Measurements from ENCODE around the gene THAP6. TPM values are rescaled to one million over a fixed set of nuclear protein-coding genes. Genes with fewer than 3 reads are reported as not detected.
"Not testable (repeated sequence)": the region's sequence is repeated elsewhere in the genome, so short reads cannot be mapped to it uniquely, and the experiment has no call there.

The THAP6 gene
- total and polyA plus RNA-seq, 4 donors: 9.2 to 28.0 (median 15.9) TPM

DNA sequence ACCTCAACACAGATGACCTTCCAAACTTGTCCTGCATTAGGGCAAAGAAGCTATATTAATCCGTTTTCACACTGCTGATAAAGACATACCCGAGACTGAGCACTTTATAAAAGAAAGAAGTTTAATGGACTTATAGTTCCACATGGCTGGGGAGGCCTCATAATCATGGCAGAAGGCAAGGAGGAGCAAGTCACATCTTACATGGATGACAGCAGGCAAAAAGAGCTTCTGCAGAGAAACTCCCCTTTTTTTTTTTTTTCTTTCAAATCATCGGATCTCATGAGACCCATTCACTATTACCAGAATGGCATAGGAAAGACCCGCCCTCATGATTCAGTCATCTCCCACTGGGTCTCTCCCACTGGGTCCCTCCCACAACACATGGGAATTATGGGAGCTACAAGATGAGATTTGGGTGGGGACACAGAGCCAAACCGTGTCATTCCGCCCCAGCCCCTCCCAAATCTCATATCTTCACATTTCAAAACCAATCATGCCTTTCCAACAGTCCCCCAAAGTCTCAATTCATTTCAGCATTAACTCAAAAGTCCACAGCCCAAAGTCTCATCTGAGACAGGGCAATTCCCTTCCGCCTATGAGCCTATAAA, 17.4 kb downstream of the THAP6 start:
- ATAC-seq (ENCODE audit: low FRiP score); intact Hi-C loops (cut with DNase I); H3K4me1 ChIP-seq (ENCODE audit: control insufficient read depth in 1 of 2, insufficient read depth in 2 of 2, low read length in 2 of 2); H3K4me3 ChIP-seq (ENCODE audit: low read length in 2 of 2); H3K9me3 ChIP-seq (ENCODE audit: control insufficient read depth, low read length); H3K27me3 ChIP-seq (ENCODE audit: control insufficient read depth in 1 of 2, insufficient read depth in 2 of 2, low read length in 1 of 2); DNase-seq; H3K27ac ChIP-seq (ENCODE audit: low read depth in 1 of 2, low read length in 2 of 2); H3K36me3 ChIP-seq (ENCODE audit: control insufficient read depth in 1 of 2, insufficient read depth in 2 of 2, low read length in 1 of 2): not testable (repeated sequence)
- WGBS, 2 donors: 73 to 98% methylated on average over 7 of the region's 7 CpGs

DNA sequence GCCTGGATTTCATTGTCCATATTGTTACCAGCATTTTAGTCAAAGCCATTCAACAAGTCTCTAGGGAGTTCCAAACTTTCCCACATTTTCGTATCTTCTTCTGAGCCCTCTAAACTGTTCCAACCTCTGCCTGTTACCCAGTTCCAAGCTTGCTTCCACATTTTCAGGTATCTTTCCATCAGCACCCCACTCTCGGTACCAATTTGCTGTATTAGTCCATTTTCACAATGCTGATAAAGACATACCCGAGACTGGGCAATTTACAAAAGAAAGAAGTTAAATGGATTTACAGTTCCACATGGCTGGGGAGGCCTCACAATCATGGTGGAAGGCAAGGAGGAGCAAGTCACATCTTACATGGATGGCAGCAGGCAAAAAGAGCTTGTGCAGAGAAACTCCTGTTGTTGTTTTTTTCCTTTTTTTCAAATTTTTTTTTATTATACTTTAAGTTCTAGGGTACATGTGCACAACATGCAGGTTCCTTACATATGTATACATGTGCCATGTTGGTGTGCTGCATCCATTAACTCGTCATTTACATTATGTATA, 19.1 kb downstream of the THAP6 start:
- intact Hi-C loops (cut with DNase I); H3K9me3 ChIP-seq (ENCODE audit: control insufficient read depth, low read length); ATAC-seq (ENCODE audit: low FRiP score); H3K36me3 ChIP-seq (ENCODE audit: control insufficient read depth in 1 of 2, insufficient read depth in 2 of 2, low read length in 1 of 2); H3K4me3 ChIP-seq (ENCODE audit: low read length in 2 of 2); H3K27me3 ChIP-seq (ENCODE audit: control insufficient read depth in 1 of 2, insufficient read depth in 2 of 2, low read length in 1 of 2); H3K27ac ChIP-seq (ENCODE audit: low read depth in 1 of 2, low read length in 2 of 2); H3K4me1 ChIP-seq (ENCODE audit: control insufficient read depth in 1 of 2, insufficient read depth in 2 of 2, low read length in 2 of 2); DNase-seq: not testable (repeated sequence)
- WGBS, 2 donors: 95 to 97% methylated on average over 4 of the region's 4 CpGs

DNA sequence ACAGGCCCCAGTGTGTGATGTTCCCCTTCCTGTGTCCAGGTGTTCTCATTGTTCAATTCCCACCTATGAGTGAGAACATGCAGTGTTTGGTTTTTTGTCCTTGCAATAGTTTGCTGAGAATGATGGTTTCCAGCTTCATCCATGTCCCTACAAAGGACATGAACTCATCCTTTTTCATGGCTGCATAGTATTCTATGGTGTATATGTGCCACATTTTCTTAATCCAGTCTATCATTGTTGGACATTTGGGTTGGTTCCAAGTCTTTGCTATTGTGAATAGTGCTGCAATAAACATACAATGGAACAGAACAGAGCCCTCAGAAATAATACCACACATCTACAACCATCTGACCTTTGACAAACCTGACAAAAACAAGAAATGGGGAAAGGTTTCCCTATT, 19.7 kb downstream of the THAP6 start:
- H3K27me3 ChIP-seq (ENCODE audit: control insufficient read depth in 1 of 2, insufficient read depth in 2 of 2, low read length in 1 of 2); intact Hi-C loops (cut with DNase I): not testable (repeated sequence)

DNA sequence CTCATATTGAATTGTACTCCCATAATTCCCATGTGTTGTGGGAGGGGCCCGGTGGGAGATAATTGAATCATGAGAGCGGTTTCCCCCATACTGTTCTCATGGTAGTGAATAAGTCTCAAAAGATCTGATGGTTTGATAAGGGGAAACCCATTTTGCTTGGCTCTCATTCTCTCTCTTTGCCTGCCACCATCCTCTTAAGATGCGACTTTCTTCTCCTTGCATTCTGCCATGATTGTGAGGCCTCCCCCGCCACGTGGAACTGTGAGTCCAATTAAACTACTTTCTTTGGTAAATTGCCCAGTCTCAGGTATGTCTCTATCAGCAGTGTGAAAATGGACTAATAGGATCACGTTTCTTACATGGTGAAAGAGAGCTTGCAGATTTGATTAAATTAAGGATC, 23.0 kb downstream of the THAP6 start:
- intact Hi-C loops (cut with DNase I); H3K4me3 ChIP-seq (ENCODE audit: low read length in 2 of 2); H3K27me3 ChIP-seq (ENCODE audit: control insufficient read depth in 1 of 2, insufficient read depth in 2 of 2, low read length in 1 of 2); ATAC-seq (ENCODE audit: low FRiP score); DNase-seq; H3K4me1 ChIP-seq (ENCODE audit: control insufficient read depth in 1 of 2, insufficient read depth in 2 of 2, low read length in 2 of 2); H3K27ac ChIP-seq (ENCODE audit: low read depth in 1 of 2, low read length in 2 of 2); H3K36me3 ChIP-seq (ENCODE audit: control insufficient read depth in 1 of 2, insufficient read depth in 2 of 2, low read length in 1 of 2); H3K9me3 ChIP-seq (ENCODE audit: control insufficient read depth, low read length): not testable (repeated sequence)
- 70 to 83% methylated on average over 6 of the region's 6 CpGs for WGBS, 2 donors

More for the DNA sequence above, 19.7 kb downstream of the THAP6 start:
- H3K9me3 ChIP-seq (ENCODE audit: control insufficient read depth, low read length); H3K4me3 ChIP-seq (ENCODE audit: low read length in 2 of 2); H3K36me3 ChIP-seq (ENCODE audit: control insufficient read depth in 1 of 2, insufficient read depth in 2 of 2, low read length in 1 of 2); DNase-seq; H3K4me1 ChIP-seq (ENCODE audit: control insufficient read depth in 1 of 2, insufficient read depth in 2 of 2, low read length in 2 of 2); ATAC-seq (ENCODE audit: low FRiP score); H3K27ac ChIP-seq (ENCODE audit: low read depth in 1 of 2, low read length in 2 of 2): not testable (repeated sequence)

DNA sequence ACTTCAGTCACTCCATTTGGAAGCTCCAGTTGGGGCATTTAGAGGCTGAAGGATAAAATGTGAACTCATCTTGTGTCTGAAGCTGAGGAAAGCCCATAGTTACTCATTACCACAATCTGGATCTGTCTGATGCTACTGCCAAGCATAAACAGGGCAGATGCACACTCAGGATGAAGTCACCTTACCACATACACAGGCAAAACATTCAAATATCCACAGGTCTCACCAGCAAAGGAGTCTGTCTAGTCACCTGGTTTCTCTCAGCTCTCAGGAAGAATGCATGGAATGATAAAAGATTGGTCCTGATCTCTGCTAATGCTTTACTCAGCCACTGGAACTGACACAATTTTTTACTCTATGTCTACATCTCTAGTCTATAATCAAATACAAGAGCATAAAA, 28.6 kb downstream of the THAP6 start:
- no peaks in the 10 kb centered on the region for H3K27me3 ChIP-seq (ENCODE audit: control insufficient read depth in 1 of 2, insufficient read depth in 2 of 2, low read length in 1 of 2)
- H3K9me3 ChIP-seq (ENCODE audit: control insufficient read depth, low read length): no peaks in the 10 kb centered on the region
- no peaks in the 10 kb centered on the region for H3K4me1 ChIP-seq (ENCODE audit: control insufficient read depth in 1 of 2, insufficient read depth in 2 of 2, low read length in 2 of 2)
- no peak overlapping the region for H3K4me3 ChIP-seq (ENCODE audit: low read length in 2 of 2)
- H3K36me3 ChIP-seq (ENCODE audit: control insufficient read depth in 1 of 2, insufficient read depth in 2 of 2, low read length in 1 of 2): peaks cover 0 to 2% of the 10 kb centered on the region in 2 donors
- no peak overlapping the region for H3K27ac ChIP-seq (ENCODE audit: low read depth in 1 of 2, low read length in 2 of 2)
- no peak for DNase-seq
- ATAC-seq (ENCODE audit: low FRiP score): no peak
- intact Hi-C loops (cut with DNase I): no loop called here

DNA sequence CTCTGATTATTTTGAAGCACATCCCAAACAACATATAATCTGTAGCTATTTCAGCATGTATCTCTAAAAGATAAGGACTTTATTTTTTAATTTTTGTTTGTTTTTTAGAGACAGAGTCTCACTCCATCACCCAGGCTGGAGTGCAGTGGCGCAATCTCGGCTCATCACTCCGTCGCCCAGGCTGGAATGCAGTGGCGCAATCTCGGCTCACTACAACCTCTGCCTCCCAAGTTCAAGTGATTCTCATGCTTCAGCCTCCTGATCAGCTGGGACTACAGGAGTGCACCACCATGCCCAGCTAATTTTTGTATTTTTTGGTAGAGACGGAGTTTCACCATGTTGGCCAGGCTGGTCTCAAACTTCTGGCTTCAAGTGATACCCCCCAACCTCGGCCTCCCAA, 29.9 kb downstream of the THAP6 start:
- H3K9me3 ChIP-seq (ENCODE audit: control insufficient read depth, low read length); H3K36me3 ChIP-seq (ENCODE audit: control insufficient read depth in 1 of 2, insufficient read depth in 2 of 2, low read length in 1 of 2); H3K27ac ChIP-seq (ENCODE audit: low read depth in 1 of 2, low read length in 2 of 2); H3K4me3 ChIP-seq (ENCODE audit: low read length in 2 of 2); ATAC-seq (ENCODE audit: low FRiP score); DNase-seq; H3K27me3 ChIP-seq (ENCODE audit: control insufficient read depth in 1 of 2, insufficient read depth in 2 of 2, low read length in 1 of 2); H3K4me1 ChIP-seq (ENCODE audit: control insufficient read depth in 1 of 2, insufficient read depth in 2 of 2, low read length in 2 of 2); intact Hi-C loops (cut with DNase I): not testable (repeated sequence)
- 92 to 94% methylated on average over 8 of the region's 8 CpGs for WGBS, 2 donors

DNA sequence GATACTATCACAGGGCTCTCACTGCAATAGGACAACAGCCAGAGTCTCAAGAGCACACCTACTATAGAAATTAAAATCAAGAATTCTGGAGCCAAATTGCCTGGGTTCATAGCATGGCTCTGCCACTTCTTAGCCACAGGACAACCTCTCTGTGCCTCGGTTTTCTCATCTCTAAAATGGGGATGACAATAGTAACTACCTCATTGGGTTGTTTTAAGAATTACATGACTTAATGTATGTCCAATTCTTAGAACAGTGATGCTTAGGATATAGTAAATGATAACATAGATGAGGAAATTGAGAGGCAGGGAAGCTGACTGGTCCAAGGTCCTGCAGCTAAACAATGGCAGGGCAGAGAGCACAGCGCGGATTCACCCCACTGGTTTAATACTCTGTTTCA, 30.6 kb downstream of the THAP6 start:
- no peak overlapping the region for H3K4me3 ChIP-seq (ENCODE audit: low read length in 2 of 2)
- intact Hi-C loops (cut with DNase I): no loop called here
- H3K4me1 ChIP-seq (ENCODE audit: control insufficient read depth in 1 of 2, insufficient read depth in 2 of 2, low read length in 2 of 2): no peaks in the 10 kb centered on the region
- DNase-seq (no peak), ATAC-seq (ENCODE audit: low FRiP score) (no peak)
- WGBS, 2 donors: 92 to 97% methylated on average over 3 of the region's 3 CpGs
- no peaks in the 10 kb centered on the region for H3K27me3 ChIP-seq (ENCODE audit: control insufficient read depth in 1 of 2, insufficient read depth in 2 of 2, low read length in 1 of 2)
- peaks cover 0 to 2% of the 10 kb centered on the region in 2 donors for H3K36me3 ChIP-seq (ENCODE audit: control insufficient read depth in 1 of 2, insufficient read depth in 2 of 2, low read length in 1 of 2)
- H3K9me3 ChIP-seq (ENCODE audit: control insufficient read depth, low read length): no peaks in the 10 kb centered on the region
- no peak overlapping the region for H3K27ac ChIP-seq (ENCODE audit: low read depth in 1 of 2, low read length in 2 of 2)

DNA sequence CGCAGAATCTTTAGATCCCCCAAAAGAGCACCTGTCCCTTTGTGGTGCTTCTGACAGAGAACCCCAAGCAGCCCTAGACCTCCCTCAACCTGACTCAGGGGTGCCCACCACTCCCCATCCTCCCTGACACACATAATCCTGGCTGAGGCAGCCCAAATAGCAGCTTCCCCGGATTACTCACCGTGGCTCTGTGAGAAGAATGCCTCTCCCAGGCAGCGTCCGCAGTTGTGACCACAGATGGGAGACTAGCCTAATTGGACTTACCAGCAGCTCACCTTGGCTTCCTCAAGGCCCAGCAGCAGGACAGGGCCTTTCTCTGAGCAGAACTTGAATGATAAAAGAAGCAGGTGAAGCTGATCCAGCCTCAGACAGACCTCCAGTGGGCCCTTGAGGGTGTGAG, 31.3 kb downstream of the THAP6 start:
- Histone ChIP-seq H3K27ac (ENCODE audit: low read depth in 1 of 2, low read length in 2 of 2) (no peak overlapping the region), H3K36me3 (ENCODE audit: control insufficient read depth in 1 of 2, insufficient read depth in 2 of 2, low read length in 1 of 2) (peaks cover 0 to 2% of the 10 kb centered on the region in 2 donors), H3K27me3 (ENCODE audit: control insufficient read depth in 1 of 2, insufficient read depth in 2 of 2, low read length in 1 of 2) (no peaks in the 10 kb centered on the region), H3K4me1 (ENCODE audit: control insufficient read depth in 1 of 2, insufficient read depth in 2 of 2, low read length in 2 of 2) (no peaks in the 10 kb centered on the region), H3K4me3 (ENCODE audit: low read length in 2 of 2) (no peak overlapping the region), H3K9me3 (ENCODE audit: control insufficient read depth, low read length) (no peaks in the 10 kb centered on the region)
- intact Hi-C loops (cut with DNase I): no loop called here
- DNase-seq (no peak), ATAC-seq (ENCODE audit: low FRiP score) (no peak)
- 88 to 92% methylated on average over 5 of the region's 5 CpGs for WGBS, 2 donors

DNA sequence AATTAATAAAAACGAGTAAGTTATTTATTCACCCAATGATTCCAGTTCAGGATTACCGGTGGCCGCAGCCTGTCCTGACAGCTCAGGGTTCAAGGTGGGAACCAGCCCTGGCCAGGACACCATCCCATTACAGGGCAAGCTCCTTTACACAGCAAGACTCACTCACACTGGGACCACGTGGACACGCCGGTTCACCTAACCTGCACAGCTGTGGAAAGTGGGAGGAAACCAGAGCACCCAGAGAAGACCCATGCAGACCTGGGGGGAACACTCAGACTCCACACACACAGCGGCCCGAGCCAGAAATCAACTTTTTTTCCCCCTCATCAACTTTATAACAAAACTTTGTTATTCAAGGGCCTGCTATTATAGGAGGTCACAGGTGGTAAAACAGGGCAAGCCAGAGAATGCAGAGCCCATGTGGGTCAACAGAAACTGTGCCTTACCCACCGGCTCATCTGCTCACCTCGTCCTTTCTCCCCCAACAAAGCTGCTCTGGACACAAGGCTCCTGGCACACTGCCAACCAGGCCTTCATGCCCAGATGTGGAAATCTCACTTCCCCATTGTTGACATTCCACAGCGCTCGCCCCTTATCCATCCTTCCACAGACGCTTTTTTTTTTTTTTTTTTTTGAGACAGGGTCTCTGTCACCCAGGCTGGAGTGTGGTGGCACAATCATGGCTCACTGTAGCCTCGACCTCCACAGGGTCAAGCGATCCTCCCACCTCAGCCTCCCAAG, 33.5 kb downstream of the THAP6 start:
- H3K36me3 ChIP-seq (ENCODE audit: control insufficient read depth in 1 of 2, insufficient read depth in 2 of 2, low read length in 1 of 2): peaks cover 0 to under 1% of the 10 kb centered on the region in 2 donors
- H3K4me3 ChIP-seq (ENCODE audit: low read length in 2 of 2): no peak overlapping the region
- ATAC-seq (ENCODE audit: low FRiP score) (no peak), DNase-seq (peak; percentile 61 to 82)
- 65 to 67% methylated on average over 15 of the region's 15 CpGs for WGBS, 2 donors
- no peak overlapping the region for H3K27ac ChIP-seq (ENCODE audit: low read depth in 1 of 2, low read length in 2 of 2)
- H3K27me3 ChIP-seq (ENCODE audit: control insufficient read depth in 1 of 2, insufficient read depth in 2 of 2, low read length in 1 of 2): no peaks in the 10 kb centered on the region
- intact Hi-C loops (cut with DNase I): no loop called here
- H3K4me1 ChIP-seq (ENCODE audit: control insufficient read depth in 1 of 2, insufficient read depth in 2 of 2, low read length in 2 of 2): no peaks in the 10 kb centered on the region
- no peaks in the 10 kb centered on the region for H3K9me3 ChIP-seq (ENCODE audit: control insufficient read depth, low read length)
